Panc1 (cell line): ENCODE data around the gene LRRC47. TPM values are rescaled to one million over a fixed set of nuclear protein-coding genes. Genes with fewer than 3 reads are reported as not detected.
"Not testable (repeated sequence)": the region's sequence is repeated elsewhere in the genome, so short reads cannot be mapped to it uniquely, and the experiment has no call there.

Experiments used
- ATAC-seq: fragments of 200-7000 bp; cut with Tn5 transposase; 2 replicates; pipeline ENCODE4 v1.9.1; 2020; ENCODE audit warnings: mild to moderate bottlenecking, moderate library complexity
- BruUV-seq: library from RNA; stranded (reverse); fragments of 400-500 nt; replicated peaks from 2 replicates; lab custom pipeline; 2021; lab: Mats Ljungman, UMichigan
- CTCF ChIA-PET: fragments of 300-600 bp; sonication (Branson Sonifier 250); formaldehyde crosslinking; loops from one replicate; lab custom pipeline; 2022; ENCODE audit warnings: antibody characterized with exemption; lab: Charles Lee
- POLR2A ChIA-PET: fragments of 300-600 bp; sonication (Branson Sonifier 250); formaldehyde crosslinking; loops from one replicate; lab custom pipeline; 2022; ENCODE audit warnings: antibody characterized with exemption; lab: Charles Lee
- DNase-seq: peaks from one replicate; pipeline ENCODE4 v3.0.0-alpha.2; 2010; ENCODE audit warnings: low read depth, low spot score
- H3K27ac ChIP-seq: 2 replicates; pipeline ENCODE4 v1.5.1; 2011; ENCODE audit warnings: mild to moderate bottlenecking, low read length, inconsistent platforms
- H3K27me3 ChIP-seq: fragments of 200-500 bp; sonication (Bioruptor generic); 2 replicates; pipeline ENCODE4 v1.6.0; 2014; ENCODE audit warnings: low read length, inconsistent platforms; ENCODE audit not compliant: control insufficient read depth, insufficient read depth
- H3K36me3 ChIP-seq: fragments of 200-500 bp; sonication (Bioruptor generic); 2 replicates; pipeline ENCODE4 v1.5.1; 2014; ENCODE audit warnings: inconsistent platforms, mild to moderate bottlenecking, low read length, moderate library complexity; ENCODE audit not compliant: control insufficient read depth, insufficient read depth
- H3K4me1 ChIP-seq: 2 replicates; pipeline ENCODE4 v1.5.1; 2011; ENCODE audit warnings: inconsistent platforms, mild to moderate bottlenecking, low read length, moderate library complexity; ENCODE audit not compliant: control insufficient read depth, insufficient read depth
- H3K4me3 ChIP-seq, 2 experiments: 2 replicates each; pipeline ENCODE4 v1.5.1; 2011 to 2012; ENCODE audit warnings: low read depth in 2 of 2, low read length in 2 of 2, mild to moderate bottlenecking in 2 of 2, inconsistent platforms in 1 of 2, moderate library complexity in 1 of 2
- H3K9me3 ChIP-seq: fragments of 200-500 bp; sonication (Bioruptor generic); 2 replicates; pipeline ENCODE4 v1.5.1; 2014; ENCODE audit warnings: low read depth, mild to moderate bottlenecking, inconsistent platforms, low read length, moderate library complexity; ENCODE audit not compliant: control insufficient read depth, insufficient read depth
- POLR2AphosphoS5 ChIP-seq: IDR thresholded peaks from 2 replicates; pipeline ENCODE4 v1.6.1; 2012; ENCODE audit warnings: mild to moderate bottlenecking, low read depth, low read length, moderate library complexity
- SIN3A ChIP-seq: IDR thresholded peaks from 2 replicates; pipeline ENCODE4 v1.6.1; 2012; ENCODE audit warnings: low read depth, mild to moderate bottlenecking, low read length, moderate library complexity, borderline replicate concordance; ENCODE audit not compliant: insufficient read depth
- TCF7L2 ChIP-seq: IDR thresholded peaks from 2 replicates; pipeline ENCODE4 v1.6.1; 2011; ENCODE audit warnings: mild to moderate bottlenecking, low read depth, low read length, inconsistent platforms
- in situ Hi-C: cut with HindIII; loops from 2 replicates; pipeline ENCODE4 v1.10.0; 2016; ENCODE audit warnings: low sequenced_read_pairs, low pct_unique_long_range_greater_than_20kb
- intact Hi-C: fragments of 100-400 bp; cut with micrococcal nuclease; formaldehyde crosslinking; loops from one replicate; pipeline ENCODE4 v1.10.0; 2022; ENCODE audit not compliant: unreplicated experiment
- total RNA-seq: library from RNA; stranded (reverse); gene quantifications from one replicate; pipeline ENCODE4 v1.2.1, GENCODE V29; 2021; ENCODE audit not compliant: unreplicated experiment
- TF ChIP-seq, protein P1 (sequence below): fragments of 450-650 bp; IDR thresholded peaks from 2 replicates; pipeline ENCODE4 v1.5.1; 2017; ENCODE audit warnings: mild to moderate bottlenecking
- TF ChIP-seq, protein P2 (sequence below), 2 experiments: IDR thresholded peaks; 2 replicates each; pipeline ENCODE4 v1.6.1; 2011 to 2012; ENCODE audit warnings: low read depth in 2 of 2, control low read depth in 1 of 2, low read length in 1 of 2, mild to moderate bottlenecking in 1 of 2, moderate library complexity in 1 of 2; ENCODE audit not compliant: insufficient read depth in 1 of 2

The LRRC47 gene
- total RNA-seq, 1 experiment from 2014 or later = 51.0 TPM

DNA sequence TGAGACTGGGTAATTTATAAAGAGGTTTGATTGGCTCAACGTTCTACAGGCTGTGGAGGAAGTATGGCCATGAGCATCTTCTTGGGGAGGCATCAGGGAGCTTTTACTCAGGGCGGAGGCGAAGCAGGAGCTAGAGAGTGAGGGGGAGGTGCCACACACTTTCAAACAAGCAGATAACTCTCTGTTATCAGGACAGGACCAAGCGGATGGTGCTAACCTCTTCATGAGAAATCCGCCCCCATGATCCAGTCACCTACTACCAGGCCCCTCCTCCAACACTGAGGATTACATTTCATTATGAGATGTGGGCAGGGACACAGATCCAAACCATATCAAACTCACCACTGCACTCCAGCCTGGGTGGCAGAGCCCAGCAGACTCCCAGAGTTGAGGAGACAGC, 11.5 kb upstream of the LRRC47 start:
- no TSS peak for BruUV-seq
- H3K27me3 ChIP-seq = no peaks in the 10 kb centered on the region
- H3K9me3 ChIP-seq = no peaks in the 10 kb centered on the region
- H3K4me3 ChIP-seq = no peak overlapping the region
- H3K36me3 ChIP-seq = no peaks in the 10 kb centered on the region
- no peak for TF ChIP-seq POLR2AphosphoS5
- TF ChIP-seq, protein P1, sequence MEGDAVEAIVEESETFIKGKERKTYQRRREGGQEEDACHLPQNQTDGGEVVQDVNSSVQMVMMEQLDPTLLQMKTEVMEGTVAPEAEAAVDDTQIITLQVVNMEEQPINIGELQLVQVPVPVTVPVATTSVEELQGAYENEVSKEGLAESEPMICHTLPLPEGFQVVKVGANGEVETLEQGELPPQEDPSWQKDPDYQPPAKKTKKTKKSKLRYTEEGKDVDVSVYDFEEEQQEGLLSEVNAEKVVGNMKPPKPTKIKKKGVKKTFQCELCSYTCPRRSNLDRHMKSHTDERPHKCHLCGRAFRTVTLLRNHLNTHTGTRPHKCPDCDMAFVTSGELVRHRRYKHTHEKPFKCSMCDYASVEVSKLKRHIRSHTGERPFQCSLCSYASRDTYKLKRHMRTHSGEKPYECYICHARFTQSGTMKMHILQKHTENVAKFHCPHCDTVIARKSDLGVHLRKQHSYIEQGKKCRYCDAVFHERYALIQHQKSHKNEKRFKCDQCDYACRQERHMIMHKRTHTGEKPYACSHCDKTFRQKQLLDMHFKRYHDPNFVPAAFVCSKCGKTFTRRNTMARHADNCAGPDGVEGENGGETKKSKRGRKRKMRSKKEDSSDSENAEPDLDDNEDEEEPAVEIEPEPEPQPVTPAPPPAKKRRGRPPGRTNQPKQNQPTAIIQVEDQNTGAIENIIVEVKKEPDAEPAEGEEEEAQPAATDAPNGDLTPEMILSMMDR = no peak
- TF ChIP-seq SIN3A = no peak
- ChIA-PET POLR2A (no interaction called here), CTCF (no interaction called here)
- no peak overlapping the region for H3K27ac ChIP-seq
- in situ Hi-C loops (no loop called here), intact Hi-C loops (no loop called here)
- ATAC-seq (no peak), DNase-seq (no peak)
- H3K4me1 ChIP-seq = 0 out of 2 replicates have a peak, but pooled peaks cover 4% of the 10 kb centered on the region

DNA sequence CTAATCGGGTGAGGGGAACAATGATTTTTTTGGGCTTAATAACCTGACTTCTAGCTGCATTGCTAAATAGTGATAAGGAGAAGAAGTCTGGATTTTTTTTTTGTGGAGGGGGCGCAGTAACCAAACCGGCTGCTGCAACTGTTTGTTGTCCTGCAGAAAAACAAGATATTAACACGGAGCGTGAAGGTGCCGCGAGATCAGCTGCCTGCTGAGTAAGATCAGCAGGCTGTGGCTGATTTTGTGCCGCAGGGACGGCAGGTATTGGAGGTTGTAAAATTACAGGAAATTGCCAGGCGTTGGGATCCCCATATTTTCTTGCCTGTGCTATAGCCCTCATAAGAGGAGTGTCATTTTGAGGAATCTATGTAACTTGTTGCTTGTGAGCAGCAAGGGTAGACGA, 8.7 kb upstream of the LRRC47 start:
- ATAC-seq (no peak), DNase-seq (no peak)
- no peaks in the 10 kb centered on the region for H3K9me3 ChIP-seq
- POLR2A ChIA-PET = no interaction called here
- H3K27ac ChIP-seq = no peak overlapping the region
- TF ChIP-seq TCF7L2 = no peak
- TF ChIP-seq, protein P2, sequence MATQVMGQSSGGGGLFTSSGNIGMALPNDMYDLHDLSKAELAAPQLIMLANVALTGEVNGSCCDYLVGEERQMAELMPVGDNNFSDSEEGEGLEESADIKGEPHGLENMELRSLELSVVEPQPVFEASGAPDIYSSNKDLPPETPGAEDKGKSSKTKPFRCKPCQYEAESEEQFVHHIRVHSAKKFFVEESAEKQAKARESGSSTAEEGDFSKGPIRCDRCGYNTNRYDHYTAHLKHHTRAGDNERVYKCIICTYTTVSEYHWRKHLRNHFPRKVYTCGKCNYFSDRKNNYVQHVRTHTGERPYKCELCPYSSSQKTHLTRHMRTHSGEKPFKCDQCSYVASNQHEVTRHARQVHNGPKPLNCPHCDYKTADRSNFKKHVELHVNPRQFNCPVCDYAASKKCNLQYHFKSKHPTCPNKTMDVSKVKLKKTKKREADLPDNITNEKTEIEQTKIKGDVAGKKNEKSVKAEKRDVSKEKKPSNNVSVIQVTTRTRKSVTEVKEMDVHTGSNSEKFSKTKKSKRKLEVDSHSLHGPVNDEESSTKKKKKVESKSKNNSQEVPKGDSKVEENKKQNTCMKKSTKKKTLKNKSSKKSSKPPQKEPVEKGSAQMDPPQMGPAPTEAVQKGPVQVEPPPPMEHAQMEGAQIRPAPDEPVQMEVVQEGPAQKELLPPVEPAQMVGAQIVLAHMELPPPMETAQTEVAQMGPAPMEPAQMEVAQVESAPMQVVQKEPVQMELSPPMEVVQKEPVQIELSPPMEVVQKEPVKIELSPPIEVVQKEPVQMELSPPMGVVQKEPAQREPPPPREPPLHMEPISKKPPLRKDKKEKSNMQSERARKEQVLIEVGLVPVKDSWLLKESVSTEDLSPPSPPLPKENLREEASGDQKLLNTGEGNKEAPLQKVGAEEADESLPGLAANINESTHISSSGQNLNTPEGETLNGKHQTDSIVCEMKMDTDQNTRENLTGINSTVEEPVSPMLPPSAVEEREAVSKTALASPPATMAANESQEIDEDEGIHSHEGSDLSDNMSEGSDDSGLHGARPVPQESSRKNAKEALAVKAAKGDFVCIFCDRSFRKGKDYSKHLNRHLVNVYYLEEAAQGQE (IDR thresholded peaks at IDR 0.05; ENCODE audit: insufficient read depth in 1 of 2, low read depth in 2 of 2, low read length in 1 of 2) = no peak
- TF ChIP-seq, protein P1 = no peak
- no peak for TF ChIP-seq POLR2AphosphoS5
- TF ChIP-seq SIN3A = no peak
- H3K36me3 ChIP-seq = no peaks in the 10 kb centered on the region
- CTCF ChIA-PET = no interaction called here
- no peaks in the 10 kb centered on the region for H3K27me3 ChIP-seq
- intact Hi-C loops = no loop called here
- no peaks in the 10 kb centered on the region for H3K4me1 ChIP-seq
- in situ Hi-C loops = no loop called here
- no TSS peak for BruUV-seq
- no peak overlapping the region for H3K4me3 ChIP-seq

DNA sequence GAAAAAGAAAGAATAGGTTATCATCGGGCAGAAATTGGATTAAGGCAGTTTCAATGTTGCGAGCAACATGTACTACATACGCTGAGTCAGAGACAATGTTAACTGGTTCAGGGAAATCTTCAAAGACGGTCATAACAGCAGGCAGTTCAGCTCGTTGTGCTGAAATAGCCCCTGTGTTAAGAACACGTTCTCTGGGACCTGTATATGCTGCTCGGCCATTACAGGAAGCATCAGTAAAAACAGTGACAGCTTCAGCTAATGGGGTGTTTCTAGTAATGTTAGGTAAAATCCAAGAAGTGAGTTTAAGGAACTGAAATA, 8.3 kb upstream of the LRRC47 start:
- POLR2A ChIA-PET, ATAC-seq, BruUV-seq: not testable (repeated sequence)

More for the DNA sequence above, 8.3 kb upstream of the LRRC47 start:
- H3K4me3 ChIP-seq, H3K27ac ChIP-seq, H3K4me1 ChIP-seq, H3K9me3 ChIP-seq, DNase-seq, H3K36me3 ChIP-seq, H3K27me3 ChIP-seq, intact Hi-C loops, in situ Hi-C loops, CTCF ChIA-PET: not testable (repeated sequence)
